HG03469 (cell line): ENCODE data around the gene LMAN2.
A peak's percentile ranks its signal among the peaks of the same experiment; 100 is the strongest.
"Not testable (repeated sequence)": the region's sequence is repeated elsewhere in the genome, so short reads cannot be mapped to it uniquely, and the experiment has no call there.

Experiments used
- ATAC-seq: cut with Tn5 transposase; IDR thresholded peaks from one replicate; pipeline ENCODE4 v1.9.1; 2021; ENCODE audit warnings: mild to moderate bottlenecking, moderate library complexity, moderate number of reproducible peaks; ENCODE audit not compliant: unreplicated experiment

The LMAN2 gene

DNA sequence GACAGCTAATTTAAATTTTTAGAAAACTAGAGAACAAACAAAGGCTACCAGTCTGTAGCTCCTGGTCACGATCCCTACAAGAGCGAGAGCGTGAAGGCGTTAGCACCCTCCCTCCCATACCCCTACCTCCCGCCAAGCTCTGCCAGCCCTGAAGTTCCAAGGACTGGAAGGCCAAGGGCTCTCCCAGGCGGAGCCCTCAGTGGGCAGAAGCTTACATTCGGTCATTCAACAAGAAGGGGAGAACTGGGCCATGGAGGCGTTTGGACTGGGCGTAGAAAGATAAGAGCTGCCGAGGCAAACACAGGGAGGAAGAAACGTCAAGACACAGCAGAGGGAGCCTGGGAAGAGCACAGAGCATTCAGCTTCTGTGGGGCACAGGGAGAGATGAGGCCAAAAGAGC is 42.7 kb downstream of the LMAN2 start:
- no peak for ATAC-seq

DNA sequence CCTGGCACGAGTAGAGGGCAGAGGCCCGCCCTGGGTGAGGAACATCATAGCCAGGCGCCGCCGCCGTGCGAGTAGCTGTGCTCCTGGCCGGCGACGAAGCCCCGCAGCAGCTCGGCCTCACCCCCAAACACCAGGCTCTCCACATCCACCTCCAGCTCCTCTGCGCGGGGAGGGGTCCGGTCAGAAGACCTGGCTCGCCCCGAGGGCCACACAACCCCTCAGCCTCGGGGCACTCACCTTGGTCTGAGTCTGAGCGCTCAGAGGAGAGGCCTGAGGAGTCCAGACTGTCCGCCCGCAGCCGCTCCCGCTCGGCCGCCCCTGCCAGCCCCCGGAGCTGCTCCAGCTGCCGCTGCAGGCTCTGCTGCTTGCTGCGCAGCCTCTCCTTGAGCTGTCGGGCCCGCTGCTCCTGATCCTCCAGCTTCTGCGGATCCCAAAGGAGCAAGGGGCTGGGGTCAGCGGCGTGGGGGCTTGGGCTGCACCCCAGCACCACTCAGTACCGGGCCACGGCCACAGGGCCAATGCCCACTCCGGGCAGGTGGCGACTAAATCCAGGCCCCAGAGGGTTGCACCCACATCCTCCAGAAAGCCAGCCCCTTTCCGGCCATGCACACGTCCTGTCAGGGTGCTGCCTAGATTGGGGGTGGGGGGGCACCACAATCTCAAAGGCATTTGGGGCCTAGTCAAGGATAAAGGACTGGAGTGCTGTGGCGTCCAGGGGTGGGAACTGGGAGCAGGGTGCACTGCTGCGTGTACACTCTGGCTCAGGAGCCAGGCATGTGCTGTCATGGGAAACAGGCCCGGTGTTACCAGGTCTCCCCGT is 43.7 kb downstream of the LMAN2 start:
- no peak for ATAC-seq

GRCh38 chr5:177306674-177307543 is 44.6 kb downstream of the LMAN2 start:
- no peak for ATAC-seq

GRCh38 chr5:177306103-177306640 is 45.3 kb downstream of the LMAN2 start:
- ATAC-seq, result not testable (repeated sequence)

DNA sequence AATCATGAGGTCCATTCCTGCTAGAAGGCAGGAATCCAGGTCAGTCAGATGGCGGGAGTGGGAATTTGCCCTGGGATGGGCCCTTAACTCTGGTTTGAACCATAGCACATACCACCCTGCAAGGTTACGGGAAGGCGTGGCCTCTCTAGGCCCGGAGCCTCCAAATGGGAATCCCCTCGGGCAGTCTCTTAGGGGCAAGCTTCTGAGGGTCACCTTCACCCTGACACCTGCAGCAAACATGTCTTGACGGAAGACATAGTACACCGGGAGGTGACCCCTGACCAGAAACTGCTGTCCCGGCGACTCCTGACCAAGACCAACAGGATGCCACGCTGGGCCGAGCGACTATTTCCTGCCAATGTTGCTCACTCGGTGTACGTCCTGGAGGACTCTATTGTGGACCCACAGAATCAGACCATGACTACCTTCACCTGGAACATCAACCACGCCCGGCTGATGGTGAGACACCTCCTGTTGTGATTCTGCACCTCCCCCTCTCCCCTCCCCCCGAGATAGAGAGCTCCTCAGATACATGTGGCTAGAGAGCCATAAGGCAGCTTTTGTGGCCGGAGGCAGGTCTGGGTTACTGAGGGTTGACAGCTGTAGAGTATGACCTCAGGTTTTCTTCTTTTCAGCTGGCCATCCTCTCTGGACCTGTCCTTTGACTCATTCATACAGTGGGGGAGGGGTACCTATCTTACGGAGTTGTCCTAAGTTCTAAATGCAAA is 46.9 kb downstream of the LMAN2 start:
- no peak for ATAC-seq

- no peak for ATAC-seq
Observed at GRCh38 chr5:177303925-177304391, 47.5 kb downstream of the LMAN2 start.

GRCh38 chr5:177303121-177303924 is 48.1 kb downstream of the LMAN2 start, which contains the start of the genes PRELID1 and RAB24:
PRELID1 (plus strand) TSS chr5:177303799; CDS start chr5:177303986, 187 bp downstream.
RAB24 (minus strand) TSS chr5:177303719; CDS start chr5:177303288, 431 bp downstream.
- peak; percentile 47 for ATAC-seq

GRCh38 chr5:177302354-177303110 is 48.9 kb downstream of the LMAN2 start:
- no peak for ATAC-seq

- no peak for ATAC-seq
Observed at GRCh38 chr5:177301503-177302165, 49.8 kb downstream of the LMAN2 start.

GRCh38 chr5:177300951-177301350 is 50.5 kb downstream of the LMAN2 start:
- ATAC-seq, result no peak

- no peak for ATAC-seq
Observed at GRCh38 chr5:177300236-177300880, 51.1 kb downstream of the LMAN2 start.

DNA sequence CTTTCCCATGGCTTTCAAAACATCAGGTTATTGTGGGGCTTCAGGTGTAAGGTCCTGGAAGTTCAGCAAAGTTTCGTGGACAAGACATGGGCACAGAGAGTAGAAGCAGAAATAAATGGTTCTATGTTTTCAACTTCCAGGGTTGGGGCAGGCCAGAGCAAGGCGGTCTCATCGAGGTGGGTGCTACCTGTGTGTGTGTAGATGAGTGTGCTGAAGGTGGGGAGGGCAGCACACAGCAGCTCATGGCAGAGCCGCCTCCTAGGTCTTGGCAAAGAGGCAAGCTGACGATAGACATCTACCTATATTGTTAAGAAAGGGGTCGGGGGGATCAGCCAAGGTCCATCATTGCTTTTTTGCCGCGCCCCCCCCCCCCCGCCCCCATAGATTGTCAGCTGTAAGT is 51.8 kb downstream of the LMAN2 start:
- ATAC-seq, result no peak

- no peak for ATAC-seq
Observed at GRCh38 chr5:177297922-177298321, 53.5 kb downstream of the LMAN2 start.

GRCh38 chr5:177296581-177296980 is 54.9 kb downstream of the LMAN2 start:
- no peak for ATAC-seq

GRCh38 chr5:177295924-177296323 is 55.5 kb downstream of the LMAN2 start:
- no peak for ATAC-seq

GRCh38 chr5:177294632-177295031 is 56.8 kb downstream of the LMAN2 start:
- no peak for ATAC-seq

DNA sequence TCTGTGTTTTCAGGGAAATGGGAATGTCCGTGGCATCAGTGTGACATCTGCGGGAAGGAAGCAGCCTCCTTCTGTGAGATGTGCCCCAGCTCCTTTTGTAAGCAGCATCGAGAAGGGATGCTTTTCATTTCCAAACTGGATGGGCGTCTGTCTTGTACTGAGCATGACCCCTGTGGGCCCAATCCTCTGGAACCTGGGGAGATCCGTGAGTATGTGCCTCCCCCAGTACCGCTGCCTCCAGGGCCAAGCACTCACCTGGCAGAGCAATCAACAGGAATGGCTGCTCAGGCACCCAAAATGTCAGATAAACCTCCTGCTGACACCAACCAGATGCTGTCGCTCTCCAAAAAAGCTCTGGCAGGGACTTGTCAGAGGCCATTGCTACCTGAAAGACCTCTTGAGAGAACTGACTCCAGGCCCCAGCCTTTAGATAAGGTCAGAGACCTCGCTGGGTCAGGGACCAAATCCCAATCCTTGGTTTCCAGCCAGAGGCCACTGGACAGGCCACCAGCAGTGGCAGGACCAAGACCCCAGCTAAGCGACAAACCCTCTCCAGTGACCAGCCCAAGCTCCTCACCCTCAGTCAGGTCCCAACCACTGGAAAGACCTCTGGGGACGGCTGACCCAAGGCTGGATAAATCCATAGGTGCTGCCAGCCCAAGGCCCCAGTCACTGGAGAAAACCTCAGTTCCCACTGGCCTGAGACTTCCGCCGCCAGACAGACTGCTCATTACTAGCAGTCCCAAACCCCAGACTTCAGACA is 57.5 kb downstream of the LMAN2 start:
- ATAC-seq, result no peak
